ENCODE measurements around the gene DEF6. TPM values are rescaled to one million over a fixed set of nuclear protein-coding genes. Genes with fewer than 3 reads are reported as not detected.
A peak's percentile ranks its signal among the peaks of the same experiment; 100 is the strongest.

DEF6 gene
- total and polyA plus RNA-seq, 4 donors = 11.2 to 28.6 (median 19.0) TPM

- no peak overlapping the region for H3K27ac ChIP-seq (ENCODE audit: low read depth in 1 of 2, low read length in 1 of 2)
- DNase-seq (peak; percentile 80 to 87 (median 86)), ATAC-seq (ENCODE audit: insufficient read depth, low FRiP score) (peak; percentile 91)
- H3K9ac ChIP-seq (ENCODE audit: insufficient read depth in 1 of 2, low read length in 2 of 2) = no peak overlapping the region
- peaks cover 0 to 5% (median 0%) of the 10 kb centered on the region in 5 donors for H3K4me1 ChIP-seq (ENCODE audit: control insufficient read depth in 5 of 5, insufficient read depth in 5 of 5, low read length in 5 of 5)
- H3K4me3 ChIP-seq = peak overlapping the region; percentile 32
- H3K36me3 ChIP-seq (ENCODE audit: control insufficient read depth in 4 of 4, insufficient read depth in 4 of 4, low read length in 4 of 4) = peaks cover 0 to 8% (median 0%) of the 10 kb centered on the region in 4 donors
- WGBS, 2 donors = 41 to 75% methylated on average over 55 of the region's 55 CpGs
- H3K27me3 ChIP-seq (ENCODE audit: control insufficient read depth in 3 of 3, insufficient read depth in 3 of 3, low read length in 2 of 3) = peaks cover 0 to 4% (median 3%) of the 10 kb centered on the region in 3 donors
- no peaks in the 10 kb centered on the region for H3K9me3 ChIP-seq (ENCODE audit: control insufficient read depth in 4 of 4, insufficient read depth in 3 of 4, low read length in 3 of 4)
- TF ChIP-seq, protein P1, sequence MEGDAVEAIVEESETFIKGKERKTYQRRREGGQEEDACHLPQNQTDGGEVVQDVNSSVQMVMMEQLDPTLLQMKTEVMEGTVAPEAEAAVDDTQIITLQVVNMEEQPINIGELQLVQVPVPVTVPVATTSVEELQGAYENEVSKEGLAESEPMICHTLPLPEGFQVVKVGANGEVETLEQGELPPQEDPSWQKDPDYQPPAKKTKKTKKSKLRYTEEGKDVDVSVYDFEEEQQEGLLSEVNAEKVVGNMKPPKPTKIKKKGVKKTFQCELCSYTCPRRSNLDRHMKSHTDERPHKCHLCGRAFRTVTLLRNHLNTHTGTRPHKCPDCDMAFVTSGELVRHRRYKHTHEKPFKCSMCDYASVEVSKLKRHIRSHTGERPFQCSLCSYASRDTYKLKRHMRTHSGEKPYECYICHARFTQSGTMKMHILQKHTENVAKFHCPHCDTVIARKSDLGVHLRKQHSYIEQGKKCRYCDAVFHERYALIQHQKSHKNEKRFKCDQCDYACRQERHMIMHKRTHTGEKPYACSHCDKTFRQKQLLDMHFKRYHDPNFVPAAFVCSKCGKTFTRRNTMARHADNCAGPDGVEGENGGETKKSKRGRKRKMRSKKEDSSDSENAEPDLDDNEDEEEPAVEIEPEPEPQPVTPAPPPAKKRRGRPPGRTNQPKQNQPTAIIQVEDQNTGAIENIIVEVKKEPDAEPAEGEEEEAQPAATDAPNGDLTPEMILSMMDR (IDR thresholded peaks at IDR 0.05; ENCODE audit: control extremely low read depth, extremely low read depth) = no peak
Measured at GRCh38 chr6:35318196-35319171, 20.9 kb downstream of the DEF6 start.

- TF ChIP-seq, protein P1 (IDR thresholded peaks at IDR 0.05; ENCODE audit: control extremely low read depth, extremely low read depth) = no peak
- no peak for DNase-seq
- Histone ChIP-seq H3K27ac (ENCODE audit: low read depth in 1 of 2, low read length in 1 of 2) (no peak overlapping the region), H3K9me3 (ENCODE audit: control insufficient read depth in 4 of 4, insufficient read depth in 3 of 4, low read length in 3 of 4) (no peaks in the 10 kb centered on the region), H3K27me3 (ENCODE audit: control insufficient read depth in 3 of 3, insufficient read depth in 3 of 3, low read length in 2 of 3) (peaks cover 0 to 4% (median 3%) of the 10 kb centered on the region in 3 donors), H3K4me1 (ENCODE audit: control insufficient read depth in 5 of 5, insufficient read depth in 5 of 5, low read length in 5 of 5) (peaks cover 0 to 5% (median 0%) of the 10 kb centered on the region in 5 donors), H3K4me3 (no peak overlapping the region), H3K36me3 (ENCODE audit: control insufficient read depth in 4 of 4, insufficient read depth in 4 of 4, low read length in 4 of 4) (peaks cover 0 to 8% (median 0%) of the 10 kb centered on the region in 4 donors), H3K9ac (ENCODE audit: insufficient read depth in 1 of 2, low read length in 2 of 2) (no peak overlapping the region)
- 93 to 95% methylated on average over 20 of the region's 20 CpGs for WGBS, 2 donors
- no peak for ATAC-seq (ENCODE audit: insufficient read depth, low FRiP score)
Measured at GRCh38 chr6:35319346-35320030, 21.9 kb downstream of the DEF6 start.

- Histone ChIP-seq H3K9me3 (ENCODE audit: control insufficient read depth in 4 of 4, insufficient read depth in 3 of 4, low read length in 3 of 4) (no peaks in the 10 kb centered on the region), H3K27me3 (ENCODE audit: control insufficient read depth in 3 of 3, insufficient read depth in 3 of 3, low read length in 2 of 3) (peaks cover 0 to 4% (median 3%) of the 10 kb centered on the region in 3 donors), H3K4me1 (ENCODE audit: control insufficient read depth in 5 of 5, insufficient read depth in 5 of 5, low read length in 5 of 5) (peaks cover 0 to 5% (median 0%) of the 10 kb centered on the region in 5 donors), H3K27ac (ENCODE audit: low read depth in 1 of 2, low read length in 1 of 2) (no peak overlapping the region), H3K9ac (ENCODE audit: insufficient read depth in 1 of 2, low read length in 2 of 2) (no peak overlapping the region), H3K4me3 (no peak overlapping the region), H3K36me3 (ENCODE audit: control insufficient read depth in 4 of 4, insufficient read depth in 4 of 4, low read length in 4 of 4) (peaks cover 0 to 8% (median 0%) of the 10 kb centered on the region in 4 donors)
- DNase-seq (no peak), ATAC-seq (ENCODE audit: insufficient read depth, low FRiP score) (no peak)
- WGBS, 2 donors = 93% methylated on average over 2 of the region's 2 CpGs
- TF ChIP-seq, protein P1 (IDR thresholded peaks at IDR 0.05; ENCODE audit: control extremely low read depth, extremely low read depth) = no peak
Measured at GRCh38 chr6:35320031-35320410, 22.4 kb downstream of the DEF6 start.
